Measurements from ENCODE around the gene PIK3R5. TPM values are rescaled to one million over a fixed set of nuclear protein-coding genes. Genes with fewer than 3 reads are reported as not detected.
"Not testable (repeated sequence)": the region's sequence is repeated elsewhere in the genome, so short reads cannot be mapped to it uniquely, and the experiment has no call there.

The PIK3R5 gene
- polyA plus RNA-seq (2014; cell fraction: cytosol; rRNA removed), result not detected in 2 replicates
- polyA plus RNA-seq (2014; cell fraction: nucleus; rRNA removed), result not detected in 2 replicates

DNA sequence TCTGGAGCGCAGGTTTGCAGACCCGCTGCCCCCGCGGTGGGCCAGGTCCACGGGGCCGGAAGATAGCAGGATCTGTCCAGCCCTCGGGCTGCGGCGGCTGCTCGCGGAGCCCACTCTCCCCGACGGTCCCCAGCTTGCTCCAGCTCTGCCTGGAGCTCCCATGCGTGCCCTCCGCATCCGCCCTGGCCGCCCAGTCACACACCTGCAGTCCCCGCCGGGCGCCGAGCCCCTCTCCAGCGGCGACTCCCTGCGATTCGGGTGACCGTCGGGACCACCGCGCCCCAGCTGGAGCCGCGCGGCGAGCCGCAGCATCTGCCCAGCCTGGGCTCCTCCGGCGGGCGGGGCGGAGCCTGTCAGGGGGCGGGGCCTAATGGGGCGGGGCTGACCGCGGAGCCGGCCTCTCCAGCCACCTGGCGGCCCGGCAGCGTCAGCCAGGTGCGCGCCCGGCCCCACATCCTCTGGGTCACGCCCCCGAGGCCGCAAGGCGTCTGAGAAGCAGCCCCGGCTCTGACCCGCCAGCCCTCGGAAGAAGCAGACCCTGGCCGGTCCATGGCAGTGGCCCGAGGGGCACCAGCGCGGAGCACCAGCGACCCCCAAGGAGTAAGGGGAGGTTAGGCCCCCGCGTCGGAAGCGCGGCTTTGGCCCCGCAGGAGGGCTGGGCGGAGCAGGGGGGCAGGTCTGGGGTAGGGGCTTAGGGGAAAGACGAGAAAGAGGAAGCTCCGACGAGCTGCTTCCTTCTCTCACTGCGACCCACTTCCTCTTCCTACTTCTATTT is at the start of gene PIK3R5:
PIK3R5 (minus strand) TSS at position 314 of the 775 bp plus-strand sequence. CDS start 54,213 bp downstream, outside the sequence.
- DNase-seq (ENCODE audit: low spot score), result no peak

DNA sequence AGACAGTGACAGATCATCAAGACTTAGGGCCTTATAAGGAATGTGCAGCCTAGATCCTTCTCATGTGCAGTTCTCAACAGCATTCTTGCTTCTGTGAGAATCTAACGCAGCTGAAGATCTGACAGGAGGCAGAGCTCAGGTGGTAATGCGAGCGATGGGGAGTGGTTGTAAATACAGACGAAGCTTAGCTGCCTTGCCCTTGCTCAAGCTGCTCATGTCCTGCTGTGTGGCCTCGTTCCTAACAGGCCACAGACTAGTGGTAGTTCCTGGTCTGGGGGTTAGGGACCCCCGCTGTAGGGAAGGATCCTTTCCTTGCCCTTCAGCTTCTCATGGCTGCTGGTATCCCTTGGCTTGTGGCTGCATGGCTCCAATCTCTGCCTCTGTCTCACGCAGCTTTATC is 45.5 kb upstream of the PIK3R5 start:
- no peak for DNase-seq (ENCODE audit: low spot score)

- no peak for DNase-seq (ENCODE audit: low spot score)
Observed at GRCh38 chr17:9009737-9010136, 44.2 kb upstream of the PIK3R5 start.

GRCh38 chr17:9009096-9009495 is 43.6 kb upstream of the PIK3R5 start:
- DNase-seq (ENCODE audit: low spot score), result no peak

- no peak for DNase-seq (ENCODE audit: low spot score)
Observed at GRCh38 chr17:9007052-9007714, 41.7 kb upstream of the PIK3R5 start.

DNA sequence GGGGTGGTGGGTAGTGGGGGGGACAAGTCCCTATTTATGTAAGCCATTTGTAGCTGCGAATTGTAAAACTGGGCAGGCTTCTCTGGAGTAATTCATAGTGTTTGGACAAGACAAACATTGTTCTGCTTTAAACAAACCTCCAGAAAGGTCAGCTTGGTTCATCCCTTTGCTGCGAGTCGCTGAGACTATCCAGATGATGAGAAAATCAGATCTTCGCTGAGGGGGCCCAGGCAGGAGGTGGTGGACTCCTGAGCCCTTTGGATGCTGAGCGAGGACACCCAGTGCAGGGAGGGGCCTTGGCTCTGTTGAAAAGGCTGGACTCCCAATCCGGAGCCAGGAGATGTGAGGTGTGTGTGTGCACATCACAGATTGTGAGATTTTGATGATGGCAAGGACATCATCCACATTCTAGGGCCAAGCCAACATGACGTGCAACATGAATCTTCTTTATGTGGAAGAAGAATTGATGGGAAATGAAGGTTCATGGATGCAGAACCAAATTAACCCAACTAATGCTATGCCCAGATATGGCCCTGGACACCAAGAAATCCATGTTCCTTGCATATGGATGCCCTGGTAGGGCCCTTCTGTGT is 40.8 kb upstream of the PIK3R5 start:
- DNase-seq (ENCODE audit: low spot score), result no peak

- no peak for DNase-seq (ENCODE audit: low spot score)
Observed at GRCh38 chr17:9004961-9005285, 39.4 kb upstream of the PIK3R5 start.

- no peak for DNase-seq (ENCODE audit: low spot score)
Observed at GRCh38 chr17:9004132-9004960, 38.8 kb upstream of the PIK3R5 start.

GRCh38 chr17:9003355-9004131 is 38.0 kb upstream of the PIK3R5 start:
- DNase-seq (ENCODE audit: low spot score), result no peak

DNA sequence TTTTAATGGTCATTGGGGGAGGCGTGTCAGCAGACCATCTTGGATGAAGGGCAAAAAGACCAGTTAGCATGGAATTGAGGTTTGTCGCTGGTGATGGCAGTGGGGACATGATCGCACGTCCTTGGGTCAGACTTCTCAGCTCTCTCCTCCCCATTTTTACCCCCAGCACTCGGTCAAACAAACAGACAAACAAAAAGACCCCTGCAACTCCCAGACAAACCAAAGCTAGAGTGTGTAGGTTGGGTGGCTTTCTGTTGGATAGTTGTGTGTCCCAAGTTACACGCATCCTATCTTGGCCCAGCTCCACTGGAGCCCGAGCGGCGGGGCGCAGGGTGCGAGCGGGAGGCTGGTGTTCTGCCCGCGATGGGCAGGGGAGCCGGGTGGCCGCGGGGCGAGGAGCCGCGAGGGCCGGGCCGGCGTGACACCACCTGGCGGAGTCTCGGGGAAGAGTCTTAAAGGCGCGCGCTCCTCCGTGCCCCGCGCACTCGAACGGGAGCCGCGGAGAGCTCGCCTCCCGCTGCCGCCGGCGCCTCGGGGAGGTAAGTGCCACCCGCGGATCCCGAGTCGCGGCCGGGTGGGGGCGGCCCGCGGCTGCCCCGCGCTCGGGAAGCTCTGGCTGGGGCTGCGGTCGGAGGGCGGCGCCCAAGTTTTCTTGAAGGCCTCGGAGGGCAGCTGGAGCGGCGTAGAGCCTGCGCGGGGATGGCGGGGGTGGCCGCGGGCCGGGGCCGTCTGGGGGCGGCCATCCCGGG is 37.3 kb upstream of the PIK3R5 start:
- DNase-seq (ENCODE audit: low spot score), result no peak

DNA sequence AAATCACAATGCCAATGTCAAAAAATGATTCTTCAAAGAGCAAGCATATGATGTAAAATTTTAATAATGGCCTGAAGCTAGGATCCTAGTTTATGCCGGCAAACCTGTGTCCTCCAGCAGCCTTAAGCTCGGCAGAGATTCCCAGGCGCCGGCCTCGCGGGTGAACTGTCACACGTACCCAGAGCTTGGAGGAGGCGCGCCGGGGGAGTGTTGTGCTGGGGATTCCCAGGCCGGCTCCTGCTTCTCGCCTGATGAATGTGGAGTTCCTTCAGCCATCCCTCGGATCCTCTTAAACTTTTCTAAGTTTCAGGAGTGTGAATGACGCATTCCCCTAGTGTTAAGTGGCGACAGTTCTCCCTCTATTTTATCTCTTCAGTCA is 36.7 kb upstream of the PIK3R5 start:
- DNase-seq (ENCODE audit: low spot score), result no peak

DNA sequence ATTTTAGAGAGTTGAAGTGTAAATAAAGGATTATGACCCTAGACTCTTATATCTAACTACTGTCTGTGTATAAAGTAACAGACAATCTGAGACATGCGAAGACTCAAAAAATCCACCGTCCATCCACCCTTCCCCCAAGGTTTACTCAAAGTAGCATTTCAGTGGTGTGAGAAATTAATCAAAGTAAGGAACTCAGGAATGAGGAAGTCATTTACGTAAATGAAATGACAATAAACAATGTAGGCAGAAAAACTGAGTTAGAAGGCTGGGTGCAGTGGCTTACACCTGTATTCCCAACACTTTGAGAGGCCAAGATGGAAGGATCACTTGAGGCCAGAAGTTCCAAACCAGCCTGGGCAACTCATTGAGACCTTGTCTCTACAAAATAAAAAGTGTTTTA is 36.1 kb upstream of the PIK3R5 start:
- DNase-seq (ENCODE audit: low spot score), result no peak

GRCh38 chr17:8997994-8998628 is 32.6 kb upstream of the PIK3R5 start:
- DNase-seq (ENCODE audit: low spot score), result peak; percentile 29

DNA sequence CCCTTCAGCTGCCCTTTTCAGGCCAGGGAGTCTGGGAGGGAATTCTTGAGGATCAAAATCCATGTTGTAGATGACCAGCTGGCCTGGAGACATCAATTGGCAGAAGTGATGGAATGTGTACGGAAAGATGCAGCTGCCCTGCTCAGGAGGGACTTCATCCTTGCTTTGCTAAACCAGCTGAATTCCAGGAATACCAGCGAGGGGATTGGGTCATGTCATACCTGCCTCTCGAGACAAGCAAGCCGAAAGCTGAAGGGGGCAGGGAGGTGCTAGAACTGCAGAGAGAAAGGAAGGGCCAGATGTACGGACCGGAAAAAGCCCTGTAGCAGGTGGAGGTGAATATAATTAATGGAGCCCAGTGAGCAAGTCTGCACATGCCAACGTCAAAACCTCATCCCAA is 30.2 kb upstream of the PIK3R5 start:
- no peak for DNase-seq (ENCODE audit: low spot score)

DNA sequence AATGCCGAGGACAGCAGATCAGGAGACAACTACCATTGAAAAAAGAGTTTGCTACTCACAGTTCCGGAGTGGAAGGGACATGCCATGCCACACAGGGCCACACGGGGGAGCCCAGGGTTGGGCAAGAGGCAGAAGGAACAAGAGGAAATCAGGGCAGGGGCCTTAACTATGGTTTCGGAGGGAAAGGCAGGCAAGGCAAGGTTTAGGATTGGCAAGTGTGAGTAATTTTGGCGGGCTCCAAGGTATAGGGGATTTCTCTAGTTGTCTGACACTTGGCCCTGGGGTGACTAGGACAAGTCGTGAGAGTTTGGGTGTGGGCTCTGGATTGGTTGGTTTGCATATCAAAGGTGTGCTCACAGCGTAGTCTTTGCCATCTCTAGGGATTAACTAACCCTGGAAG is 28.8 kb upstream of the PIK3R5 start:
- peak; percentile 31 for DNase-seq (ENCODE audit: low spot score)

DNA sequence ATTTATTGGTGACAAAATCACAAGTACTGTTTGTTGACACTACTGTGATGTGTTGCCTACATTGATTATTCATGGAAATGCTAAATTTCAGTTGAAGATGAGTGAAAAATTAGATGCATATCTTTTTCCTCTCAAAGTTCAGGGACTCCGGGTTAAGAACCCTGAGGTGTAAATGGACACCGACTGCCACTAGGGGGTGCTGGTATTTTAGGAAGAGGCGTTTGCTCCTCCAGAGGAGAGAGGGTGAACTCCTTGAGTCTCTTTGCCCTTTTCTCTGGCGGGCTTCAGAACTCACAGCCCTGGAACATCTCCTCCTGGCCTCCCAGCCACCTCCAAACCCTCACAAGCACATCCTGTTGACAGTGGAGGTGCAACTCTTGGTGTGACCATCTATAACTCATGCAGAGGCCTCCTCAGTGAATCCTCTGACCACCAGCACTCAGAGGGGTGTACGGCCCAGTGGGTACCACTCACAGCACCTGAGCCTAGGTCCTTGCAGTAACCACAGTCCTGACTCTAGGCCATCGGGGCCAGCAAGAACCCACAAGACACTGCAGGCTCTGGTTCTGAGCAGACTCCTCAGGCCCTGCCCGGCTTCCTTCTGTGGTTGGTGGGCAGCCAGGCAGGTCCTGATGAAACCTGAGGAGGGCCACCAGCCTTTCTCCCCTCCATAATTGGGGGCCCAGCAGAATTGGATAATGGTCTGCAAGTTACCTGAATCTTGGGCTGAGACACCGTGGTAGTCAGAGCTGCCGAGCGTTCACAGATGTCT is 26.2 kb upstream of the PIK3R5 start:
- DNase-seq (ENCODE audit: low spot score), result peak; percentile 45

- DNase-seq (ENCODE audit: low spot score), result not testable (repeated sequence)
Observed at GRCh38 chr17:8988263-8988935, 22.9 kb upstream of the PIK3R5 start.

GRCh38 chr17:8986295-8986694 is 20.8 kb upstream of the PIK3R5 start:
- no peak for DNase-seq (ENCODE audit: low spot score)

Data from SK-N-DZ (cell line).